ENCODE data around the gene MAGI3.

- TF ChIP-seq CTCF (IDR thresholded peaks at IDR 0.05), result no peak
- no peak for TF ChIP-seq POLR2A (IDR thresholded peaks at IDR 0.05)
These were observed 141.0 kb downstream of the MAGI3 start for GRCh38 chr1:113531321-113531720.

Data from adrenal gland (tissue), 5 donors.